GM12874 (cell line): ENCODE measurements around the gene HSBP1.

Experiments
- TF ChIP-seq, protein P1 (sequence below): IDR thresholded peaks from 2 replicates; pipeline ENCODE4 v1.5.1; 2011; ENCODE audit warnings: low read depth, mild to moderate bottlenecking, control low read depth, low read length, moderate library complexity; ENCODE audit not compliant: insufficient read depth

Gene HSBP1

DNA sequence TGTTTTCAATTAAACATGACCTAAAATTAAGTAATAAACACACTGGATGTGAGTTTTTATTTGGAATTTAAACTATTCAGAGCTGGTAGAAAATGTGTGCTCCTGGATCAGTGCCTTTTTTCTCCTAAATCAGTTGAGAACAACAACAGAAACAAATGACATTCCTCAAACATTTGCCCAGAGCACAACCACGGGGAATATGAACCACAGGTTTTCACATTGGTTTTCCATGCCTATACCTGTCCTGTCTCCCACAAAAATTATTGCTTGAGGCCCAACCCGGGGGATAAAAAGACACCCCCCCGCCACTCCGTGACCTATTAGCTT, 6.8 kb downstream of the HSBP1 start:
- TF ChIP-seq, protein P1, sequence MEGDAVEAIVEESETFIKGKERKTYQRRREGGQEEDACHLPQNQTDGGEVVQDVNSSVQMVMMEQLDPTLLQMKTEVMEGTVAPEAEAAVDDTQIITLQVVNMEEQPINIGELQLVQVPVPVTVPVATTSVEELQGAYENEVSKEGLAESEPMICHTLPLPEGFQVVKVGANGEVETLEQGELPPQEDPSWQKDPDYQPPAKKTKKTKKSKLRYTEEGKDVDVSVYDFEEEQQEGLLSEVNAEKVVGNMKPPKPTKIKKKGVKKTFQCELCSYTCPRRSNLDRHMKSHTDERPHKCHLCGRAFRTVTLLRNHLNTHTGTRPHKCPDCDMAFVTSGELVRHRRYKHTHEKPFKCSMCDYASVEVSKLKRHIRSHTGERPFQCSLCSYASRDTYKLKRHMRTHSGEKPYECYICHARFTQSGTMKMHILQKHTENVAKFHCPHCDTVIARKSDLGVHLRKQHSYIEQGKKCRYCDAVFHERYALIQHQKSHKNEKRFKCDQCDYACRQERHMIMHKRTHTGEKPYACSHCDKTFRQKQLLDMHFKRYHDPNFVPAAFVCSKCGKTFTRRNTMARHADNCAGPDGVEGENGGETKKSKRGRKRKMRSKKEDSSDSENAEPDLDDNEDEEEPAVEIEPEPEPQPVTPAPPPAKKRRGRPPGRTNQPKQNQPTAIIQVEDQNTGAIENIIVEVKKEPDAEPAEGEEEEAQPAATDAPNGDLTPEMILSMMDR, result no peak

DNA sequence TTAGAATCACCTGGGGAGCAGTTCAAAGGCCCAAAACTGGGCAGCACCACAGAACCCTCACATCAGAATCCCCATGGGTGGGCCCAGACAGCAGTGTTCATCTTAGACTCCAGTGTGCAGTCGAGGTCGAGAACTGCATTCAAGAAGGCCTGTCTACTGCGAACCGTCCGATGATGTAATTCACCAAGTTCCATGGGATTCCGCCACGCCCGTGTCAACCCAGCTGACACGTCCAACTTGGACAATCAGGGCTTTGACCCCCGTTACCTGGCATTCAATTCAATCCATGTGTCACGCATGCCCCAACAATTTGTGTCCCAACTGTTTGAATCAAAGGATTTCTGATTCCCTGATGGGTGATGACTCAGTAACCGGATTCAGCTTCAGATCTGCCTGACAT, 9.2 kb downstream of the HSBP1 start:
- TF ChIP-seq, protein P1, result no peak

DNA sequence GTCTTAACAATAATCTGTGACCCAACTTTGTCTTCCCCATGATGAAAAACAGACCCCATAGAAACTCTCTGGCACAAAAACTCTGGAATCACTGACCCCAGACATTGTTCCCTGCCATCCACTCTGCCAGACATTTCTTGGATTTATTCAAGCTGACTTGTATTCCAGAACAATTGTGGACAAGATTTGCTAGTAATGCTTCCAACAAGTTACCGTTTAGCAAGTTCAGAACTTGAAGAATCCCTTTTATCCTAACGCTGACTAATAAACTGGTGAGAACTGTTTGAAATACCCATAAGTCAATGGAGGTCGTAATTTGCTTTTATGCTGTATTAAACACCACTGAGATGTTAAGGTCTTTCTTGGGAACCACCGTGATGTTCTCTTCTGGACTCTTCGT, 10.5 kb downstream of the HSBP1 start:
- TF ChIP-seq, protein P1, result no peak

DNA sequence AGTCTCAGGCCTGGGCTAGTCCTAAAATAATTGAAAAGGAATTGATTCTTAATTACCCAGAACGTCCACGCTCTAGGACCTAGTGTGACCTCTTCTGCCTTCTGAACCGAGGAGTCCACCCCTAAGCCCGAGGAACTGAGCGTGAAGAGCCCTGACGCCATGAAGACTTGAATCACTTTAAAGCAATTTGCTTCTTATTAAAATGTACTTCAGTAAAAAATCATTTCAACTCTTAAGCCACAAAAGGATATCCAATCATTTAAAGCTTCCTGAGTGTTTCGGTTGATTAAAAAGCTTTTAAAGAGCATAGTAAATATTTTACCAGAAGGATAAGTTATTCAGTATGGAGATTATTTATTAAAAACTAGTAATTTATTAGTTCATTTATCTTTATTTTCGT, 11.6 kb downstream of the HSBP1 start:
- TF ChIP-seq, protein P1, result no peak

DNA sequence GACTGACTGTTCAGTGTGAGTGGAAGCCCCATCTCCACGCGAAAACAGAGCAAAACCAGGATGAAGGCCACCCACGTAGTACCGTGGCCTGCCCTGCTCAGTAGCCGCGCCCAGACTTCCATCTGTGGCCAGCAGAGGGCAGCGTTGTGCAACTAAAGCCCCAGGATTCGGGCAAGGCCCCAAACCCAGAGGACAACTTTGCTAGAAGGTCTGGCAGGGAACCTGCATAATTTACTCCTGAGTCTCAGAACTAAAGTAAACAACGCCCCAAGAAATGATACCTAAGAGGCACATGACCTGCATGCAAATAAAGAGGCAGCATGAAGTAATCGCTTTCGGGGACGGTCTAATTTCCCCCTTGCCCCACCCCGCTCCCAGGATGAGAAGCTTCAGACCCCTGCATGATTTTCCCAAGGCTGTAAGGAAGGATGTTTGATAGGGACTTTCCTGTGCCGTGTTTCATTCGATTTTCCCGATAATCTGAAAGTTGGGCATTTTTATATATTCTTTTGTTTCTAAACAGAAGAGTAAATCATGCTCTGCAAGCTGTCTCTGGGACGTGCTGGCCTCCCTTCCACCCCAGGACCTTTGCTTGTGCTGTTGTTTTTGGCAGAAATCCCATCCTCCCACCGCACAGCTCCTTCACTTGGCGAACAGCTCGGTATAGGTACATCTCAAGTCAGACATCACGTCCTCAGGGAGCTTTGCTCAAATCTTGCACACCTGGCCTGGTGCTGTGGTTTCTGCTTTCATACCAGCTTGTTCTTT, 18.6 kb downstream of the HSBP1 start:
- TF ChIP-seq, protein P1, result peak; percentile 89

DNA sequence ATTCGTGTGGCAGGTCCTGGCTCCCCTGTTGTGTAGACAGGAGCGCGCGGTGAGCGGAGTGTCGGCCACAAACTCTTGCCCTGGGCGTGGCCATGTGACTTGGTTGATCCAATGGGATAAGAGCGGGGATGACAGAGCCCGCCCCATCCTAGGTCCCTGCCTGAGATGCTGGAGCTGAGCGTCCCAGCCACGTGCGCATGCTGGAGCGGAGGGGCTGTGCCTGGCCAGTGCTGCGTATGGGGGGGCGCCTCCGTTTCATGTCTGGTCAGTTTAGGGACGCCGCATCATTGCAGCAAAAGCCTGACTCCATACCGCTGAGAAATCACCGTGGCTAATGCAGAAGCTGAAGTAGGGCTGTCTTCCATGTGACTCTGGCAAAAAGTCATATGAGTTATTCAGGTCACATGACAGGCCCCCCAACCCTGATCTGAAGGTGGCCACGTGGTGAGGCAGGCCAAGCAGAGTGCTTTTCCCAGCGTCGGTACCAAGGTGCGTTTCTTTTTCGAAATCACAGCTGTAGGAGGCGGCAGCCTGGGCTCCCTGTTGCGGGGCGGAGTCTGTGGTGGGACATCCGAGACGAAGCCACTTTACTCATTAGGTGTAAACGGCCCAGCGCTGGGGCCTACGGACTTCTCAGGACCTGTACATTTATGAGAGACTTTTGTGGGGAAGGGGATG, 22.5 kb downstream of the HSBP1 start:
- TF ChIP-seq, protein P1, result no peak

DNA sequence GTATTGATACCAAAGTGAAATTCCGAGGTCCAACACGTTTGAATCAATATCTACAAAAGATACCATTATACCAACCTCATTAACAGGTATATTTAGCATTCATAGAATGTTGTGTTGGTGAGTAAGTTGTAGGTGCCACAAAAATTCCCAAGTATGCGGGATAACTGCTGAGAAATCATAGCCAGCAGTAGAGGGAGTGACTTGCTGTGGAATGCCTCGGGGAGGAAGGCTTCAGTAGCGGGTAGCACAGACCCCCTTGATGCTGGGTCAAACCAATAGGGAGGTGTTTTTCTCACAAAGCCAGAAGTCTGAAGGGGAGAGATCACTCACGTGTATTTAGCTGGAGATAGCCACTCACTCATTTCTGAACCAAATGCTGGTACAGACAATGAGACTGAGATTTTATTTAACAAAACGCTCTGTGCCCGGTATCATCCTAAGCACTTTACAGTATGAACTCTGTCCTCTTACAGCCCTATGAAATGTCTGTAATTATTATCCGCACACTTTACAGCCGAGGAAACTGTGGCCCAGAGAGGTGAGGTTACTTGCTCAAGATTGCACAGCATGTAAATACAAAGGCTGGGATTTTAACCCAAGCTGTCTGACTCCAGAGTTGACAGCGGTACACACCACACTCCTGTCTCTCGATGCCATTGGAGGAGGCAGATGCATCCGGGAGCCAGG, 23.1 kb downstream of the HSBP1 start:
- TF ChIP-seq, protein P1, result no peak
